Stimulated activated CD4-positive, alpha-beta T cell treated with anti-CD3 and anti-CD28 coated beads, Interleukin-4, amount 100 ng/mL, for 1 hour (primary cell): ENCODE measurements around the gene TTC5.
"Not testable (repeated sequence)": the region's sequence is repeated elsewhere in the genome, so short reads cannot be mapped to it uniquely, and the experiment has no call there.

Experiments
- DNase-seq: peaks from one replicate; pipeline ENCODE4 v3.0.0-alpha.2; 2020

TTC5 gene

GRCh38 chr14:20305265-20306078 lies at the start of gene TTC5:
TTC5 (minus strand) TSS chr14:20305951; CDS start chr14:20305937, 14 bp downstream.
- DNase-seq = peak; percentile 89

- DNase-seq = no peak
These were observed 45.1 kb upstream of the TTC5 start for GRCh38 chr14:20350860-20351259.

- no peak for DNase-seq
These were observed 44.5 kb upstream of the TTC5 start for GRCh38 chr14:20350282-20350681.

- DNase-seq = no peak
These were observed 42.0 kb upstream of the TTC5 start for GRCh38 chr14:20347747-20348146.

DNA sequence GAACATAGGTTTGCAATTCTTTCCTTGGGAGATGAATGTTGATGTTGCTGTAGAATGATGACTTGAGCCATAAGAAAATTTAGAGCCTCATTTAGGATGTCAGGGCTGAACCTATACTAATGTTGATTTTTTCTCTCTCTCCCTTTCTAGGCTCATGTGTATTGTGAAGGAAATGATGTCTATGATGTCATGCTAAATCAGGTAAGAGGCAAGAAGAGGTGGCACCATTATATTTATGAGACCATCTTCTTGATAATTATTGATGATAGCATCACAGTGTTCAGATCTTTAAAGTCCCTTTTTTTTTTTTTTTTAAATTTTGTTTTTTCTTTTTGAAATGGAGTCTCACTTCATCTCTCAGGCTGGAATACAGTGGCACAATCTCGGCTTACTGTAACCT lies 41.0 kb upstream of the TTC5 start:
- DNase-seq = no peak

- DNase-seq = no peak
These were observed 39.6 kb upstream of the TTC5 start for GRCh38 chr14:20345366-20345765.

DNA sequence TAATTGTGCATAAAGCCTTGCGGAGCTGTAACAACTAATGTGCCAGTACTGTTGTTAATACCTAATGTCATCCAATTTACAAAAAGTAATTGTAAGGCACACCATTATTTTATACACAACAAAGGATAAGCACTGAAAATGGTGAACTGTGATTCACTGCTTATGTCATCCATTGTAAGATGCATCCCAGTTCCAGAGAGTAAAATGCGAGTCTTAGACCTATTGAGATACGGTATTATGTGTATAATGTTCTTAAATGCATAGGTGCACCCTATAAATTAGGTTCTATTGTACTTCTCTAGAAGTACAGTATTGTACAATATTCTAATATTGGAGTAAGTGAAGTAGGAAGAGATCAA lies 38.1 kb upstream of the TTC5 start:
- DNase-seq = no peak

DNA sequence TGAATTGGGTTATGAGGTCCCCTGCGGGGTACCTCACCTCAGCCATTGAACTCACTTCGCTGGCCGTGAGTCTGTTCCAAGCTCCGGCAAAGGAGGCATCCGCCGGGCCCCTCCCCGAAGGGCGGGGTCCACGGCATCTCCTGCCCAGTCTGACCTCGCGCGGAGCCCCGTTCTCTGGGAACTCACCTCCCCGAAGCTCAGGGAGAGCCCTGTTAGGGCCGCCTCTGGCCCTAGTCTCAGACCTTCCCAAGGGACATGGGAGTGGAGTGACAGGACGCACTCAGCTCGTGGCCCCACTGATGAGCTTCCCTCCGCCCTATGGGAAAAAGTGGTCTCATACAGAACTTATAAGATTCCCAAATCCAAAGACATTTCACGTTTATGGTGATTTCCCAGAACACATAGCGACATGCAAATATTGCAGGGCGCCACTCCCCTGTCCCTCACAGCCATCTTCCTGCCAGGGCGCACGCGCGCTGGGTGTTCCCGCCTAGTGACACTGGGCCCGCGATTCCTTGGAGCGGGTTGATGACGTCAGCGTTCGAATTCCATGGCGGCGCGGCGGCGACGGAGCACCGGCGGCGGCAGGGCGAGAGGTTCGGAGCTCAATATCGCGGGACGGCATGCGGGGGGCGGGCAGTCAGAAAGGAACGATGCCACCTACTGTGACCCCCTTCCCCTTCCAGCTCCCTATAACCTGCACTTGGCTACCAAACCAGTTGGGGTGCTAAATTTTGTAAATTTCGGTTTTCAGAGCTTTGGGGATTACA lies 37.5 kb upstream of the TTC5 start, which contains the start of gene PARP2:
Gene PARP2, plus strand, starts transcription at position 544 of the 770 bp plus-strand sequence. Its CDS starts 7 bp downstream, at position 551.
- DNase-seq = peak; percentile 89

GRCh38 chr14:20341646-20342045 lies 35.9 kb upstream of the TTC5 start:
- no peak for DNase-seq

- DNase-seq = not testable (repeated sequence)
These were observed 35.3 kb upstream of the TTC5 start for GRCh38 chr14:20341032-20341431.

DNA sequence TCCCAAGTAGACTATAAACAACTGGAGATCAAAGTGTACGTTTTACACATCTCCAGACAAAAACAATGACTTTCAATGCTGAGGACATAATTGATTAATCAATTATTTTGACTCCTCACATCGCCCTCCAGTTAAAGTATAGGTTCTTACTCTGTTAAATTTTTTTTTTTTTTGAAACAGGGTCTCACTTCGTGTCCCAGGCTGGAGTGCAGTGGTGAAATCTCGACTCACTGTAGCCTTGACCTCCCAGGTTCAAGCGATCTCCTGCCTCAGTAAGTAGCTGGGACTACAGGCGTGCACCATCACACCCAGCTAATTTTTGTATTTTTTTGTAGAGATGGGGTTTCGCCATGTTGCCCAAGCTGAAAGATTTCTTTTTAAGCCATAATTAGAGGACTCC lies 28.3 kb upstream of the TTC5 start:
- no peak for DNase-seq

DNA sequence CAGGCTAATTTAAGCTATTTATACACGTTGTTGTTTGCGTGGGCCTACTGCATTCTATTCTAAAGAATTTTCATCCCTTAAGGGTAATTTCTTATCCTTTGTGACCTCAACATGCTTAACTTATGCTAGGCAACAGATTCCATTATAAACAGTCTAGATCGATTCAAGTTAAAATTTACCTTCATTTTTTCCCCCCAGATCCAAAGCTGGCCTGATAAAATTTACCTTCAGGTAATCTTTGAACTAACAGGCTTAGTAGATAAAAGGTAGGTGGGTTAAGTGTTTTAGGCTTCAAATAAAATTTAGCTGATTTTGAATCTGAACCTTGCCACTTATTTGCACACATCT lies 27.7 kb upstream of the TTC5 start:
- no peak for DNase-seq

DNA sequence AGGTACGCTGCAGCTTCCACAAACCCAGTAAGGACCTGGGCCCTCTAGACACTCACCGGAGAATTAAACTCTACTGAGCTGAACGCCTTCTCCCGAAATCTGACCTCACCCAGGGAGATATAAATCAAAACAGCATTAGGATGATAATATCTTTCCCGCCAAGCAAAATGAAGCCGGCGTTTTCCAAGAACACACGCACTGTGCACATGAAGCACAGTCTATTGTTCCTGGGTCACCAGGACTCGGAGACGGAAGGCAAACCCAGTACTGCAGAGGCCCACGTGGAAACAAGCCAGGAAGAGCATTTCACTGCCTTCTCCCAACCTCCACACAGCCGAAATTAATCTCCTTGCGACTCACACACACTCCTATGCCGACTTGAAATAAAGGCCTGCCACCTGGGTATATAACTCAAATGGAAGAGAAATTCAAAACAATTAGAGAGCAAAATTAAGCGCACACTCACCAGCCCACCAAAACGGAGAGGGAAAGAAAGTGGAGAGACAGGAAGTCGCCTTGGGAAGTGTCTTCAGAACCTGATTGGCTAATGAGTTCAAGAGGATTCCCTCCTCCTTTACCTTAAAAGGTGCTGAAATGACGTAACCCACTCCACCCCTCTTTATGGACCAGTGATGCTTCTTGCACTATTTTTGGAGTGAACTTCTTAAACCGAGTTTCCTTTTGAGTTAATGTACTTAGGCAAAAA lies 27.2 kb upstream of the TTC5 start, which contains the start of gene CCNB1IP1:
Gene CCNB1IP1, minus strand, starts transcription at position 492 of the 706 bp plus-strand sequence. CDS start 16,756 bp downstream, outside the sequence.
- no peak for DNase-seq

DNA sequence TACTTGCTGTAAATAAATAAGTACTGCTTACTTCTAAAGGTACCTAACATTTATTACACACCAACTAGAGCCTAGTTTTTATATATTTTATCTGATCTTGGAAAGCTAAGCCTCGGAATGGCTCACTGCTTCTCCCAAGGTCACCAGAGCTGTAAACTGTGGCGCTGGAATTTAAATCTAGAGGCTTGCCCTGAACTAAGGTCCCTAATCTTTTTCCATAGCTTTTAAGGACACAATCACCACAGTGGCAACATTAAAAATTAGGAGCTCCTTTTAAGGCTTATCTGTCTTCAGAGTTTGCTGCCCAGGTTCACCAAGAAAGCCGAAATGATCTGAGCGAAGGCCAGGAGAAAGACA lies 26.7 kb upstream of the TTC5 start:
- DNase-seq = no peak

GRCh38 chr14:20331053-20331613 lies 25.4 kb upstream of the TTC5 start:
- no peak for DNase-seq

DNA sequence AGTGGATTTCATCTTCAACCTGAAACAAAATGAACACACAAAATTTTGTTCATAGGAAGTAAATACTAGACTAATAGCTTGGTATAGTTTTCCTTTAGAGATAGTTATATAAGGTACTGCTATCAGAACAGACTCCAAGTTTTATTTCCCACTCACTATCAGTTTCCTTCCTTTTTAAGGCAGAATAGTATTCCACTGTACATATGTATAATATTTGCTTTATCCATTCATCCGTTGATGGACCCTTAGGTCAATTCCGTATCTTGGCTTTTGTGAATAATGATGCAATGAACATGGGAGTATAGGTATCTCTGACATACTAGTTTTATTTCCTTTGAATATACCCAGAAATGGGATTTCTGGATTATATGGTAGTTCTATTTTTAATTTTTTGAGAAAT lies 23.6 kb upstream of the TTC5 start:
- DNase-seq = no peak

- DNase-seq = no peak
These were observed 23.0 kb upstream of the TTC5 start for GRCh38 chr14:20328705-20329104.

DNA sequence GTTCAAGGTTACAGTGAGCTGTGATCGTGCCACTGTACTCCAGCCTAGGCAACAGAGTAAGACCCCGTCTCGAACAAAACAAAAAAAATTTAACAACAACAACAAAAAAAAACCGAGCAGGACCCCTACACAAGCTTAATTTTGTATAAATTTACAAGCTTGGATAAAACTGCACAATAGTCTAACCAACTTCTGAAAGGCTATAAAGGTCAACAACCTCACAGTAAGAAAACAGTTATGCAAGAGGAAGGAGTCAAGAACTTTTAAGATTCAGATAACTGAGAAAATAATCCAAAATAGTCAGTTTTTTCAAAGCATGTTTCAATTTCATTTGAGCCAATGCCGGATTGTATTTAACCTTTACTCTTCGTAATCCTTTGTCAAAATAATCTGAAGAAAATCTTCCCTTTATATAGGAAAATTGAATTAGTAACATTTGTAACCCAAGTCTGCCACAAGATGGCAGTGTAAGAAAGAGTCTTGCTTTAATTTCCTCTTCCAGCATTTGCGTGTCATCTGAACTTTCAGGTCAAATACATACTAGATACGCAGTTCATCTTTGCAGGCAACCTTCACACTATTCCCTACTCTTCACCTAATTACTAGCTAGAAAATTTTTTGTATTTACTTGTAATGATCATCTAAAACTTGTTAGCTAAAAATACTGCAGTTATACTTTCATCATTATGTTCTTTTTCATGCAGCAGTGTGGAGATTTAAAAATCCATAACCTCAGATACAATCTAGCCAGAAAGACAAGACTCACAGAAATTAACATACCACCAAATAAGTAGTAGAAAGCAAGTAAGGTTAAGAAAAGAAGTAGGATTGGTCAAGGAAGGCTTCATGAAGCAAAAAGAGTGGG lies 21.5 kb upstream of the TTC5 start:
- DNase-seq = no peak

DNA sequence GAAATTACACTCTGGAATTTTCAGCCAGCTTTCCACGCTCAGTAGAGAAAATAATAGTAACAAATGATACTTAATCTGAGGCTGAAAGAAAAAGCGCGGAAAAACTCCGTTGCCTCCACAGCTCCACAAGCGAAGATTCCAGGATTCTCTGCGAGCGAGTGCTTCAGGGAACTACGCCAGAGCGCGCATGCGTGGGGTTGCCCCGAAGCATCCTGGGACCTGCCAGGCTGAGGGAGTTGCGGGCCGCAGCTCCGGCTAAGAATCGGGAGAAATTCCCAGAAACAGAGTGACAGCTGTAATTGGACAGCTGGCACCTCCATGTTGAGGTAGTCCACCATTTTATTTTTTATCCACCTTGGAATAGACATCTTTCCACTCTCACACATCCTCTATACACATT lies 12.0 kb upstream of the TTC5 start:
- DNase-seq = no peak

- DNase-seq = no peak
These were observed 8.3 kb upstream of the TTC5 start for GRCh38 chr14:20314026-20314425.

DNA sequence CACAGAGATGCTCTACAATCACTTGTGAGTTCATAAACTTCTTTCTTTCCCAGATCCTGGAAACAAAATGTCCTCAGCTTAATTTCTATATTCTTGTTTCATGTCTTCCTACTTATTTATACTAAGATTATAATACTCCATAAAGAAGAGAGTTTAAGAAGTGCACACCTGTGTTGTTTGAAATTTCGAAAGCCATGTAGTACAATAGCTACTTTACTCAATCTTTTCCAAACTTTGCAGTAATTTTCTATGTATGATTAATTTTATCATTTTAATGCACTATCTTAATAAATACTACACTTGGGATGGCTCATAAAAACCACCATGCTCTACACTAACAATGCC lies 300 bp upstream of the TTC5 start:
- no peak for DNase-seq

DNA sequence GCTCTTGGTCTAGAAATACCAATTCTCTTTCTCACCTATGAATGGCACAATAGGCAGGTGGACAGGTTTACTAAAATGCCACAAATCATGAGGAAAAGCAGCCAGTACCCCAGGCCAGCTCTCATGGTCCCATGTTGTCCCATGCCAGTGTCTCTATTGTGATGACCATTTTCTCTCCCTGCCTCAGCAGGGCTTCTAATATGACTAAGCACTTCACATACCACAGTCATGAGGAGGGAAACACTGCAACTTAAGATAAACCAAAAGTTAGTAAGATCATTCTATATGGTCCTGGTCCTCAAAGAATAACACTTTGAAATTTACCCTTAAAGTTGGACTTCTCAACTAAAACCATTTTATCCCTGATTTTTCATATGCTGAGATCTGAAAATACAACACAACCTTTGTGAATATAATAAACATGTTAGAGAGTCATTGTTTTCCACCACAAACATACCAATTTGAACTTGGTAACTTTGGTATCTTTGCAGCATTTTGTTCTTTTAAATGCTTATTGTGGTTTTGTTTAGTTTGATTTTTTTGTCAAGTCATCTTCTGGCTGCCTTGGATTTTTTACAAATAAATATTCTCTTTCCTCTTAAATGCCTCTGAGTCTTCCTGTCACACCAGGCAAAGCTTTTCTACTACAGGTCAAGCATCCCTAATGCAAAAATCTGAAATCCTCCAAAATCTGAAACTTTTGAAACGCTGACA lies 3.6 kb downstream of the TTC5 start:
- DNase-seq = no peak
